Muscle of back (tissue), 13 donors: Measurements from ENCODE around the gene HSPA14. TPM values are rescaled to one million over a fixed set of nuclear protein-coding genes. Genes with fewer than 3 reads are reported as not detected.
"Not testable (repeated sequence)": the region's sequence is repeated elsewhere in the genome, so short reads cannot be mapped to it uniquely, and the experiment has no call there.

Experiments used
- DNase-seq, 3 donors: peaks; one replicate each; pipeline versions ENCODE4 v3.0.0 to v3.0.0-alpha.2; 2013
- long read RNA-seq, 9 donors: transcript quantifications; one replicate each; lab custom pipeline, GENCODE V29; 2026
- polyA plus RNA-seq, 10 donors: library from polyadenylated mRNA; unstranded; fragments of 120-200 nt; gene quantifications; one replicate each; pipeline ENCODE4 v1.2.1, GENCODE V29; 2013; ENCODE audit not compliant: insufficient read length in 10 of 10

Gene HSPA14
- polyA plus RNA-seq, result 10 to 100 TPM; 11.3 to 19.2 (median 15.0) TPM
- long read RNA-seq, donor 1, partial matches to known transcripts, result 0 of 1 reads
- long read RNA-seq, donor 1, other reads (novel, unspliced or antisense), result 0 of 1 reads
- long read RNA-seq, donor 2, partial matches to known transcripts, result 0 of 4 reads
- long read RNA-seq, donor 2, other reads (novel, unspliced or antisense), result 0 of 4 reads
- long read RNA-seq, donor 3, result 0 reads
- long read RNA-seq, donor 4, partial matches to known transcripts, result 0 of 1 reads
- long read RNA-seq, donor 4, other reads (novel, unspliced or antisense), result 0 of 1 reads
- long read RNA-seq, donor 5, partial matches to known transcripts, result 0 of 3 reads
- long read RNA-seq, donor 5, other reads (novel, unspliced or antisense), result 0 of 3 reads
- long read RNA-seq, donor 6, partial matches to known transcripts, result 0 of 3 reads
- long read RNA-seq, donor 6, other reads (novel, unspliced or antisense), result 0 of 3 reads
- long read RNA-seq, donor 7, result 0 reads
- long read RNA-seq, donor 8, partial matches to known transcripts, result 0 of 3 reads
- long read RNA-seq, donor 8, other reads (novel, unspliced or antisense), result 0 of 3 reads
- long read RNA-seq, donor 9, partial matches to known transcripts, result 0 of 1 reads
- long read RNA-seq, donor 9, other reads (novel, unspliced or antisense), result 0 of 1 reads

GRCh38 chr10:14837757-14838581 is at the start of gene HSPA14, which contains the start of the genes CDNF and MSANTD7:
Gene HSPA14, plus strand, starts transcription at chr10:14838306. Its CDS starts 97 bp downstream, at chr10:14838403.
Gene CDNF, minus strand, starts transcription at chr10:14838037. Its CDS starts 91 bp downstream, at chr10:14837946.
Gene MSANTD7, plus strand, starts transcription at chr10:14838306. Its CDS starts 3,979 bp downstream, at chr10:14842285.
- DNase-seq, result peak; percentile 99 to 100 (median 100)

DNA sequence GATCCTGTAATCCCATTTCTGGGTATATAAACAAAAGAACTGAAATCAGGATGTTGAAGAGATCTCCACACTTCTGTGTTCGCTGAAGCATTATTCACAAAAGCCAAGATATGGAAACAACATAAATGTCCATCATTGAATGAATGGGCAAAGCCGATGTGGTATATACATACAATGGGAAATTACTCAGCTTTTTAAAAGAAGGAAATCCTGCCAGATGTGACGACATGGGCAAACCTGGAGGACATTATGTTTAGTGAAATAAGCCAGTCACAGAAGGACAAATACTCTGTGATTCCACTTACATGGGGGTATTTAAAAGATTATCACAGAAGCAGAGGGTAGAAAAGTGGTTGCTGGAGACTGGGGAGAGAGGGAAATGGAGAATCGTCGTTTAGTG is 39.5 kb upstream of the HSPA14 start:
- DNase-seq, result peak in 1 of 3 donors; percentile 39

GRCh38 chr10:14800397-14800796 is 37.7 kb upstream of the HSPA14 start:
- no peak for DNase-seq

- peak in 1 of 3 donors; percentile 36 for DNase-seq
These were observed 36.4 kb upstream of the HSPA14 start for GRCh38 chr10:14801723-14802122.

DNA sequence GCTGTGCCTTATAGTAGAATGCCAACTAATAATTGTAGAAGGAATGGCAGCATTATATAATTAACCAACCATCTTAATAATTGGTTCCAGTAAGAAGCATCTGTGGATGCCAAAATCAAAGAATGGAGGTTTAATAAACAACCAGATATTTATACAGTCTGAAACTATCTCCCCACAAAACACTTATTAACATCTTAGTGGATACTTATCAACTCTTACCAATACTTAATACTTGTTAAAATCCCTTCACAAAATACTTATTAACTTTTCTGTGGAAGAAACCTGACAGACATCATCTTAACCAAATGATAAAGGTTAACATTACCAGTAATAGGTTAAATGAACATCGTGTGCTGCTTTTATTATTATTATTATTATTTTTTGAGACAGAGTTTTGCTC is 34.3 kb upstream of the HSPA14 start:
- no peak for DNase-seq

- no peak for DNase-seq
These were observed 31.8 kb upstream of the HSPA14 start for GRCh38 chr10:14806318-14806717.

DNA sequence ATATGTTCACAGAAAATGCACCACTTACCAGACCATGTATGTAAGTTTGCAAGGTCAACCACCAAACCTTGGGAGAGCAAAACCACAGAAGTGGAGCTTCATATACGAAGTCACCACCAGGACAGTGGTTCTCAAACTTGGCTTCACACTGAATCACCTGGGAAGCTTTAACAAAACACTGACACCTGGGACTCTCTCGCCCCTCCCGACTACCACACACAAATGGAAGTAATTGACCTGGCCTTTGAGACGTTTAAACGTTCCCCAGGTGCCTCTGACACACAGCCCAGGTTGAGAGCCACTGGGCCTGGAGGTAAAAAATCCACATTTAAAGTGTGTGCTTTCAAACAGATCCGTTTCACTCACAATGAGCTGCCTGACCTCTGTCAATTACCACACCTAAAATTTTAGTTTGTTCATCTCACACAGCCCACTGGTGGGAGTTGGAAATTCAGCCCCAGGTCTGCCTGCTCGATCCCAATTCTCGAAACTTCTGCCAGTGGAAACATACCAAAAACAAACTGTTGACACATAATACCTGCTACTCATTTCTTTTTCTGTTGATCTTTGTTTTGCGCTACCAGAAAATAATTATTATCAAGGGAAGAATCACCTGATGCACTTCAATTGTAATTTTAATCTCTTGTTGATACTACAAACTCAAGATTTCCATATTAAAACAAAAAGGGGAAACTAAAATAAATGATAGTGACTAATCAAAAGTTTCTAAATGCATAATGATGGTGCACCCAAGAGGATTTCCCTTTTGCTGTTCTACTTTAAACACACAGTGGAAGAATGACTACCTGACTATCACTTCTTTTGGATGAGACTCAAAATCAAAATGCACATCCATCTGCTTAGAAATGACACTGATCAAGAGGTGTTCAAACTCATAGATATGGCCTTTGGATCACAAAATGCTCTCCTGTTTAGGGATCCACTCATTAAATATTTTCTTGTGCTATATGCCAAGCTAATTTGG is 26.8 kb upstream of the HSPA14 start:
- DNase-seq, result no peak

GRCh38 chr10:14812271-14812670 is 25.8 kb upstream of the HSPA14 start:
- no peak for DNase-seq

- DNase-seq, result no peak
These were observed 22.4 kb upstream of the HSPA14 start for GRCh38 chr10:14815681-14816080.

GRCh38 chr10:14816717-14817116 is 21.4 kb upstream of the HSPA14 start:
- DNase-seq, result not testable (repeated sequence)

GRCh38 chr10:14820010-14820774 is 17.9 kb upstream of the HSPA14 start:
- peak in 1 of 3 donors; percentile 34 for DNase-seq

- DNase-seq, result no peak
These were observed 17.3 kb upstream of the HSPA14 start for GRCh38 chr10:14820775-14821154.

GRCh38 chr10:14821635-14822375 is 16.3 kb upstream of the HSPA14 start:
- no peak for DNase-seq

DNA sequence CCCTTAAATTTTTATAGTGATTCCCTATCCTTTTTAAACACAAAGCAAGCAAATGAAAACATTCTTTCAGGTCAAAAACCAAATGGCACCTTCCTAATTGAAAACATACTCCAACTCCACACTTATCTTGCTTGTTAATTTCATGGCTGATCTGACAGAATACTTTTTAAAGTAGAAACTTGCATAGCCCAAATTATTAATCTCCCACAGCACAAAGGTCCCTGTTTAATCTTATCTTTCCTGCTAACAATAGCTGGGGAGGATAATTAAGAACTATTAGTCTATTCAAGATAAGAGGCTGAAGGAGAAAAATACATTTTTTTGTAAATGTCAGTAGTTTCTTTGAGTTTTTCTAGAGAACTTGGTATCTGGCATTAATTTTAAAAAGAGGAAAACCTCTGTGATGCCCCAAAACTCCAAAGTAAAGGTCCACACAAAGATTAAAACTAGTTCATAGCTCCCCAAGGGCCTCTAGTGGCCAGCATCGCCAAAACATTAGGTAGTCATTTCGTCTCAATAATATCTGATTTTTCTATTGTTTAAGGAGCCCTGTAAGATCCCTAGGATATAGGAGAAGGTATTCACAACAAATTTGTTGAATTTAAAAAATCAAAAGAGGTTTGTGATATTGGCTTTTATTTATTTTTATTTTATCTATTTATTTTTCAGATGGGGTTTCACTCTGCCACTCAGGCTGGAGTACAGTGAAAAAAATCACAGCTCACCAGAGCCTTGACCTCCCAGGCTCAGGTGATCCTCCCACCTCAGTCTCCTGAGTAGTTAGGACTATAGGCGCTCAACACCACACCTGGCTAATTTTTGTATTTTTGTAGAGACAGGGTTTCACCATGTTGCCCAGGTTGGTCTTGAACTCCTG is 15.0 kb upstream of the HSPA14 start:
- DNase-seq, result peak; percentile 25 to 47 (median 26)

DNA sequence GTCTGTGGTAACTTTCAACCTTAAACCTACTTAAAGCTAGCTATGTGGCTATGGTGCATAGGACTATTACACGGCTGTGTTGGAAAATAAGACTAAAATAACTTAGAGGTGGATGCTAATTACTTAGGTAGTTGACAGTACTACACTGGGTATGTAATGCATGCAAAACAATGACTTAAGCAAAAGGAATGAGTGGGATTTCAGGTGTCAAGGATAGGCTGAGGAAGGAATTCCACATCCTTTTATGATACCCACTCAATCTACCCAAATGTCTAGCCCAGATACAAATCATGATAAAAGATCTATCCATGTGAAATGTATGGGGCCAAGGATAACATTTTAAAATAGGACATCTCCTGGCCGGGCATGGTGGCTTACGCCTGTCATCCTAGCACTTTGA is 14.1 kb upstream of the HSPA14 start:
- DNase-seq, result no peak

DNA sequence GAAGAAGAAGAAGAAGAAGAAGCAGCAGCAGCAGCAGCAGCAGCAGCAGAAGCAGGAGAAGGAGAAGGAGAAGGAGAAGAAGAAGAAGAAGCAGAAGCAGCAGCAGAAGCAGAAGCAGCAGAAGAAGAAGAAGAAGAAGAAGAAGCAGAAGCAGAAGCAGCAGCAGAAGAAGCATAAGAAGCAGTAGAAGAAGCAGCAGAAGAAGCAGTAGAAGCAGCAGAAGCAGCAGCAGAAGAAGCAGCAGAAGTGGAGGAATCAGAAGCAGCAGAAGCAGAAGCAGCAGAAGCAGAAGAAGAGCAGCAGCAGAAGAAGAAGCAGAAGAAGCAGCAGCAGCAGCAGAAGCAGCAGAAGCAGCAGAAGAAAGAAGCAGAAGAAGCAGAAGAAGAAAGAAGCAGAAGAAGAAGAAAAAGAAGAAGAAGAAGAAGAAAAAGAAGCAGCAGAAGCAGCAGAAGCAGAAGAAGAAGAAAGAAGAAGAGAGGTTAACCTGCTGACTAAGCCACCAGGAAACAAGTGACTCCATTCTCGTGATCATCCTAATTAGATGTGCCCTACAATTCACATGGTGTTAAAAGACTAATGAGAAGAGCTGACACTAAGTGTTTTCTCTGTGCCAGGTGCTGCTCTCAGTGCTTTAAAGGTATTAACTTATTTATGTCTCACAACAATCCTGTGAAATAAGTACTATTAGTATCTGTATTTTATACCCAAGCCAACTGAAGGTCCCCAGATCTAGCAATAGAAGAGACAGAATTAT is 11.9 kb upstream of the HSPA14 start:
- no peak for DNase-seq

DNA sequence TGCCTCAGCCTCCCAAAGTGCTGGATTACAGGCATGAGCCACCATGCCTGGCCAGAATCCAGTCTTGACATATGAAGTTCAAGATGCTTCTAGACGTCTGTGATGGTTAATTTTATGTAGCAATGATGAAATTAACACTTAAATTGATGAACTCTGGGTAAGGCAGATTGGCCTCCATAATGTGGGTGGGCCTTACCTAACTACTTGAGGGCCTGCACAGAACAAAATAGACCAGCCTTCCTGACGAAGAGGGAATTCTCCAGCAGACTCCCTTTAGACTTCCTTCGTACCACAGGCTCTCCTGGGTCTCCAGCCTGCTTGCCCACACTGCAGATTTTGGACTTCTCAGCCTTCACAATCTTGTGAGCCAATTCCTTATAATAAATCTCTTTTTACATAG is 5.0 kb upstream of the HSPA14 start:
- no peak for DNase-seq
